AML-193 (cell line): ENCODE data around the gene PLEKHM1.
A peak's percentile ranks its signal among the peaks of the same experiment; 100 is the strongest.

Experiments used
- DNase-seq, 2 experiments: peaks; one replicate each; lab custom pipeline; 2025; lab: John Stamatoyannopoulos, UW

Gene PLEKHM1

DNA sequence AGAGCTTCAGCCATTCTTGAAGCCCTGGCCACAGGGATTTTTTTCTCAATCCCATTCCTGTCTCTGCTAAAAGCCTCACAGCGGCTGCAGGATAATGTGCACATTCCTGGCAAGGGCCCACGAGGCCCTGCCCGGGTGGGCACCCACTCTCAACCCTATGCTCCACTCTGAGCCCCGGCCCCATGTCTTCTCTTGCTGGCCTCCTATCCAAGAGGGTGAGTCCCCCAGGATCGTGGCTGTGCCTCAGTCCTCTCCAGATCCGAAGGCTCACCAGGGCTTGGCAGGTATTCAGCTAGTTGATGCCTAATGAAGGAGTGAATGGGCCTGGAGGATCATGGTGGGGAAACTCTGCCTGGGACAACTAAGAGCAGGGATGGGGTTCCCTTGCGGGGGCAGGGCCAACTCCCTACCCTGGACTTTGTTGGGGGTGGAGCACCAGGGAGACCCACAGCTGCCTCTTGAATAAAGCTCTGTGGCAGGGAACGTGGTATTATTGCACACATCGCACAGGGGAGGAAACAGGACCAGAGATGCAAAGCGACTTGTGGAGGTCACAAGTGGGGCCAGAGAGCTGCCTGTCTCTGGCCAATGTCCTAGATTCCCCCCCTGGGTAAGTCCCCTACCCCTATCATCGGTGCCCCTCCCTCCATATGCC is 63.2 kb downstream of the PLEKHM1 start:
- no peak for DNase-seq

DNA sequence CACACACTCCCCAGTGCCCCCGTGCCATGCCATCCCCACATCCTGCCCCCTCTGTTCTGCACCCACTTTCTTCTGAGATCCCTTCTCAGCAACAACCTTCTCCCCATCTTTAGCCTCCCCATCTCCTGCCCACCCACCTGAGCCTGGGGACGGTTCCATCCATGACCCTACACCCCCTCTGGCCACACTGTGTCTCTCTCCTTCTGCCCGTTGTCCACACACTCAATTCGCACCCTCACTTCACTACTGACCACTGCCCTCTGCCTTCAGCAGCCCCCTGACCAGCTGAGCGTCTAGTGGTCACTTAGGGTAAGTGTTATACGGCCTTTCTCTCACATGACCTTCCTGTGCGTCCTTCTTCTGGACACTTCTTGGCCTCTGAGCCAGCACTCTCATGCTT is 64.0 kb downstream of the PLEKHM1 start:
- no peak for DNase-seq

- no peak for DNase-seq
Measured at GRCh38 chr17:45425984-45426413, 64.5 kb downstream of the PLEKHM1 start.

DNA sequence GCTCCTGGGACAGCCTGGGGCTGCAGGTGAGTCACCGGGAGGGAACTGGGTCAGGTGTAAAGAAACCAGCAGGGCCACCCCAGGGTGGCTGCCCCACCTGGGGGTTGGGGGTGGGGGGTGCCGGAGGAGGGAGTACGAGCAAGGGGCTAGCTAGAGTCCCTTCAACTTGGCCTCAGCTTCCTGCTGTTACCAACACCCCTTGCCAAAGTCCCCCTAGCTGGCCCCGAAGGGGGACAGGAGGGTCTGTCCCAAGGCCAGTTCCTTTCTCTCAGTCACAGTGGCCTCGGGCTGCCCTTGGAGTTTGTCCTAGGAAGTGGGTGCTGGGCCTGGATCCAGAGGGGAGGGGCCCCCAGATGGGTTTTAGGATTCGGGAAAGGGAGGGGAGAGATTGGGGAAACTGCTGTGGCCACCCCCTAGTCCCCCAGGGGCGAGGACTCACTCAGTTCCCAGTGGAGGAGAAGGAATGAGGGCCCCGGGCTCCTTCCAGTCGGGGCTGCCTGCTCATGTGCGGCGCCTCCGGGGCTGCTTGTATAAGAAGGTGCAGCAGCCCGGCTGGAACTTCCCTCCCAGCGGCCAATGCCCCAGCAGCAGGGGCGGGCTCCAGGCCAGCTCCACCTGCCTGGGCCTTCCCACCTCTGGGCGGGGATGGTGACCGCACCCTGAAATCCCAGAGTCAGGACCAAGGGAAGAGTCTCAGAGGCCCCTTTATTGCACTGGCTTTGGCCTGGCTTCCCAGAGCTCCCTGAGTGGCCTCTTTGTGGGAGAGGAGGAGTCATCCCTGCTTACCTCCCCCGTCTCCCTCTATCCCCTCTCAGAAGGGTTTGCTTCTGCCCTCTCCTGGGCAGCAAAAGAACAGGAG is 65.2 kb downstream of the PLEKHM1 start:
- DNase-seq = peak in 1 of 2 experiments; percentile 16

GRCh38 chr17:45424769-45425124 is 65.8 kb downstream of the PLEKHM1 start:
- no peak for DNase-seq

GRCh38 chr17:45423975-45424335 is 66.6 kb downstream of the PLEKHM1 start:
- DNase-seq = no peak

- DNase-seq = no peak
Measured at GRCh38 chr17:45423304-45423974, 67.1 kb downstream of the PLEKHM1 start.

- DNase-seq = peak in 1 of 2 experiments; percentile 27
Measured at GRCh38 chr17:45414990-45415881, 75.3 kb downstream of the PLEKHM1 start.

DNA sequence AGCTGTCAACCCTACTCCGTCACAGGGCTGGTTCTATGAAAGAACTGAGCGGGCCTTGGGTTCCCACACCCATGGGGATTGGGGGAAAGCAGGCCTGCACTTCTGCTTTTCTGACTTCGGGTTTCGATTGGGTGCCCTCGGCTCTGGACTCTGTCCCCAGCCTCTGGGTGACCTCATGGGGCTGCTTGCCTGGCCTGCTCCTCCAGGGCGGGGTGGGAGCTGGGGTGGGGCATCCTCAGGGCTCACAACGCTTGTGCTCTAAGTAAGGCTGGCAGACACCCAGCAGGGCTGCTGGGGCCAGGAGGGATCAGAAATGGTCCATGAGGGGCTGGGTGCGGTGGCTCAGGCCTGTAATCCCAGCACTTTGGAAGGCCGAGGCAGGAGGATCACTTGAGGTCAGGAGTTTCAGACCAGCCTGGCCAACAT is 77.0 kb downstream of the PLEKHM1 start:
- no peak for DNase-seq

DNA sequence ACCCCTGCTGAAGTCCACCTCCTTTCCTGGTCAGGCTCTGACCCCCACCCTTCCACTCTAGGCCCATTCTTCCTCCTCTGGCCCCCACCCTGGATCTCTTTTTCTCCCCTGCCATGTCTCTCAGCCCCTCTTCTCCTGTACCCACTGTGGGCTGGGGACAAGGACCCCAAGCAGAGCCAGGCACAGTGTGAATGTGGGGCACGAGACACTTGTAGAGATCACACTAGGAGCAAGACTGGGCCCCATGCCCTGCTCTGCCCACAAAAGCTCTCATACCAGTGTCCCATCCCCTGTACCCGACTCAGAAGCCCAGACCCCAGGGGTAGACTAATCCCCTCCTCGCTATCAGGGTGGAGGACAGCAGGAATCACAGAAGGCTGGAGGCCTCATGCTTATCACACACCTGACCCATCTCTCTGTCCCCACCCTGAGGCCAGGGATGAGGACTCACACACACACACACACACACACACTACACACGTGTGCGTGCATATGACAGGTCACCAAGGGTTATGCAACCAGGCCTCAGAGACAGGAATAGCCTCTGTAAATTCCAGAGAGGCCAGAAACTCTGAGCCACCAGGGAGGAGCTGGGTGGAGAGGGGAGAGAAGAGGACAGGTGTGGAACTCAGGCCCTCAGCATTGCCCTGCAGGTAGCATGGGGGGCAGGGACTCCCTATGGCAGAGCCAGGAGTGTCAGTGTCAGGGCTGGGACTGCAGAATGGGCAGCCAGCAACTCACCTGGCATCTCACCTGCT is 79.0 kb downstream of the PLEKHM1 start:
- DNase-seq = no peak

DNA sequence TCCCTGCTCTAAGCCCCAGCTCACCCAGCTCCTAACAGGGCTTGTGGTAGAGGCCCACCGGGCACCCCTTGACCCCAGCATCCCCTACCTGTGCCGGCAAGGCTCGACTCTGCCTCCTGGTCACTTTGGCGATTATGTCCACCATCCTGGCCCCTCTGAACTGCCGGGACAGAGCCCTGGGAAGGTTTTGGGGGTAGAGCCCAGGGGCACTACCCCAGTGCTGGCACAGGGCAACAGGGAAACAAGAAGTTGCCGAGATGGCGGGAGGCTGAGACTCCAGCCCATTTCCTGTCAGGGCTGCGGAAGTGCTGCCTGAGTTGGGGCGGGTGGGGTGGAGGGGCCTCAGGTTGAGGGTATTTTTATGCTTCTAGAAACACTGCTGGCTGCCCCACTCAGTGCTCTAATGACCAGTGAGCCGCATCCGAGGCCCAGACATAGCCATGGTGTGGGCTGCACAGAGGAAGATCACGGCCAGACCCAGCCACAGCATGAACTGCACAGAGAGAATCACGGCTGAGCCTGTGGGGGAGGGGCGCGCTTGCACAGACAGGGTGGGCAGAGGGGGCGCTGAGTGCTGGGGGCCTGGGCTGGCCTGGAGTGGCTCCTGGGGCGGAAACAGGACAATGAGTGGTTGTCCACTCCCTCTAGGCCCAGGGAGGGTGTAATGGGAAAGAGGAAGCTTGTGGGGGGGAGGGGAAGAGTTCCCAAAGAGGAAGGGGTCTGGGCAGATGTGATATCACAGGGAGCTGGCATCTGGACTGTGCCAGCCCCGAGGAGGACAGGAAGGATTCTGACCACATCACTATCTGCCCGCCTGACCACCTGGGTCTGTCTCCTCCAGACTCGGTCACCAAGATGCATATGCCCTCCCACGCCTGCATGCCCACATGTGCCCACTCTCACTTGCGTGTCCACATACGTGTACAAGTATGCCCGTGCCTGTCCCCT is 80.1 kb downstream of the PLEKHM1 start:
- DNase-seq = peak; percentile 56 to 75

DNA sequence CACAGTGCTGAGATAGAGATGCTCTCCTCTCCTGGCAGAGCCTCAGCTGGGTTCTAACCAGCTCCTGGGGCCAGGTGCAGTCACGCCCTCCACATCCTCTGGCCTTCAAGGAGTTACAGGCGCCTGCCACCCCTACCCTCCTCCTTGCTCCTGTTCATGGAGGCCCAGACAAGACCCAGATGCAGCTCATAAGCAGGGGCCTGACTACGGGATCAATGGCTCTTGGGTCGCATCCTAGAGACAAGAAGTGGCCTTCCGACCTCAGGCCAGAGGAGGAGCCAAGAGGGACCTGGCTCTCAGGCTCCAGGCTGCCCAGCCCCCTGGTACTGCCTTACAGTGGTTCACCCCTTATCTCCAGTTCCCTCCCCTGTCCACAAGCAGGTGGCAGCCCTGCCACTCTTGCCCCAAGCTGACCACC is 80.9 kb downstream of the PLEKHM1 start:
- no peak for DNase-seq

DNA sequence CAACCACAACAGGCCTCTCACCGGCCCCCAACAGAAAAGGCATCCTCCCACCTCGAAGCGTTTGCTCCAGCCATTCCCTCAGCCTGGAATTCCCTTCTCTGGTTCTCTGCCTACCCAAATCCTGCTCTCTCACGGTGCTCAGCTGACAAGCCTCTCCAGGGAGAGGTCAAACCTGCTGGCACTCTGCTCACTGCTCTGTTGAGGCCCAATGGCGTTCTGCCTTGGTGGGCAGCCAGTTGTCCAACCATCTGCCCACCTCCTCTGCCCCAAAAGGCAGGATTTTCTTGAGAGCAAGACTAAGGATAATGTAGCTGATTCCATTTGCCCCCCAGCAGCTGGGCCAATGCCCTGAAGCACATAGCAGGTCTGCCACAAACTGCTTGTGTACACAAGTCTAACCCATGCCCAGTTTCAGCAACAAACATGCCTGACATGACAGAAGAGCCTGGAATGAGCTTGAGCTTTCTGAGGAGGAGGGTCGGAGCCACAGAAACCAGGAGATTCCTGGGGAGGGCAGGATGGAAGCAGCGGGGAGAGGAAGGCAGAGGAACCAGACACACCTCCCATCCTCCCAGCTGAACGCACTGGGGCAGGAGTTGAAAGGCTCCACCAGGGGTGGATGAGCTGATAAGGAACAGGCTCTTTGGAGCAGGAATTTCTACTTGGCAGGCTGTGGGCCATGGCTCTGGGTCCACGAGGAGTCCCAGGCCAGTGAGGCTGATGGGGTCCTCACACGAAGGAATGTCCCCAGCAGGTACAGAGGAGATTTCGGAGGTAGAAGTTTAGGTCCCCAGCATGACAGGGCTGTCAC is 81.7 kb downstream of the PLEKHM1 start:
- no peak for DNase-seq

GRCh38 chr17:45406107-45406506 is 84.4 kb downstream of the PLEKHM1 start:
- DNase-seq = peak in 1 of 2 experiments; percentile 7

GRCh38 chr17:45405250-45406086 is 85.1 kb downstream of the PLEKHM1 start:
- no peak for DNase-seq

DNA sequence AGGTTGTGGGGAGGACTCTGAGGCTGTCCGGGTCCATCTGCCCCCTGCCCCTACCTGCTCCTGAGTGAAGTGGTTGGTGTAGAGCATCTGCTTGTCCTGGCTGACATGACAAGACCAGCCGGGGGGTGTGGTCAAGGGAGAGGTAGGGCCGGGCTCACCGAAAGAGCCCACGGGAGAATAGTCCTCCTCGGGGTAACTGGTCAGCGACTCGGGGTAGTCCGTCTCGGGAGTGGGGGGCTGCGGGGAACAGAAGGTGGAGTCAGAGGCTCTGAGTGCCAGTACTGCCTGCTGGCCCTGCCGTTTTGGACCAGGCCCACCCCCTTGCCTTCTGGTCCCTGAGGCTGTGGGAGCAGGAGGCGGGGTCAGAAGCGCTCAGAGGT is 85.7 kb downstream of the PLEKHM1 start:
- DNase-seq = no peak

DNA sequence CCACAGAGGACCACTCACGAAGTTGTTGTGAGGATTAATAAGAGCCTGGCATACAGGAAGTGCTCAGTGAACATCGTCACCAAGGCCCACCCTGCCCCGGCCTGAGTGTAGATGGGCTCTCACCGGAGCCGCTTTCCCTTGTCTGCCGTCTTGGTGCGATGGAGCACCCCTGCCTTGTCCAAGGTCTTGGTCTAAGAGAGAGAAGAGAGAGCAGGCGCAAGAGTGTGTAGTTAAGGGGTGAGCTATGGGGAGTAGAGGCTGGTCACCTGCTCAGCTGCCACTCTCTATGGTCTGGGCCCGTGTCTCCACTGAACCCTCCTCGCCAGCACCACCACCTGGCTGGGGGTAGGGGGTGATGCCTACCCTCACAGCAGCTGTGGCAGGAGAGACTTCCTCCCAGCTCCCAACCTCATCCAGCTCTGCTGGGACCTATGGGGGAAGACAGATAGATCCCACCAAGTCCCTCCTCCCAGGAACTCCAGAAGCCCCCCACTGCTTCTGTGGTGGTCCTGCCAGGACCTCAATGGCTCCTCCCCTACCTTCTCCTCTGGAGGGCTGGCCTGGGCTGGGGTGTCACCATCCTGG is 86.5 kb downstream of the PLEKHM1 start:
- no peak for DNase-seq

GRCh38 chr17:45402916-45403315 is 87.6 kb downstream of the PLEKHM1 start:
- no peak for DNase-seq
